ENCODE data around the gene CDK9. TPM values are rescaled to one million over a fixed set of nuclear protein-coding genes. Genes with fewer than 3 reads are reported as not detected.

The CDK9 gene
- total and polyA plus RNA-seq, 11 donors: 26.2 to 60.3 (median 40.2) TPM

DNA sequence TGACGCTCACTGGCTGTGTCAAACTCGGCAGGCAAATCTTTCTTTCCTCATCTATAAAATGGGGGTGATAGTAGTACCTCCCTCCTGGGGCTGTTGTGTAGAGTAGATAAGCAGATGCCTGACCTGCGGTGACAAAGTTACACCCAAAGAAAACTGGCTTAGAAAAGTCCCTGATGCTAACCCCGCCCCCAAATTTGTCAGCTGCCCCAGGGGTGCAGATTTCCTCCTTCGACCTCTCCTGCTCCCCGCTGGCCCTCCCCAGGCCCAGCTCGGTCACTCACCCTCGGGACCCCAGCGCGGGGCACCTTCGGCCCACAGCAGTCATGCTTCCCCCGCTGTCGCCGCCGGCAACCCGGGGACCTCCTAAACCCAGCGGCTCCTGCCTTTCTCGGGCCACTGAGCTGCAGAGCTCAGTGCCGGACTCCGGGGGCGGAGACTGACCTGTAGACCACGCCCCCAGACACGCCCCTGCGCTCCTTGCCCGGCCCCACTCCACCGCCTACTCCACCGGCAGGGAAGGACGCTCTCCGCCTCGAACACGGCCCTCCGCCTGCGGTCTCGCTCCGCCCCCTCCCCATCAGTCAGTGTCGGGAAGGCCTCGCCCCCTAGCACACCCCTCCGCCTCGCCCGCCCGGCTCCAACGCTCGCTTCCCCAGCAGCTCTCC is 14.8 kb upstream of the CDK9 start:
- DNase-seq (peak; percentile 98 to 100 (median 99)), ATAC-seq (peak; percentile 94 to 98 (median 96))
- Histone ChIP-seq H3K4me1 (peaks cover 0 to 74% (median 26%) of the 10 kb centered on the region in 12 donors), H3K9me3 (no peaks in the 10 kb centered on the region), H3K27me3 (no peaks in the 10 kb centered on the region), H3K27ac (peak overlapping the region; percentile 70 to 96 (median 84)), H3K4me3 (peak overlapping the region; percentile 33 to 89 (median 66)), H3K36me3 (peaks cover 0 to 24% (median 8%) of the 10 kb centered on the region in 9 donors)
- TF ChIP-seq, protein P1, sequence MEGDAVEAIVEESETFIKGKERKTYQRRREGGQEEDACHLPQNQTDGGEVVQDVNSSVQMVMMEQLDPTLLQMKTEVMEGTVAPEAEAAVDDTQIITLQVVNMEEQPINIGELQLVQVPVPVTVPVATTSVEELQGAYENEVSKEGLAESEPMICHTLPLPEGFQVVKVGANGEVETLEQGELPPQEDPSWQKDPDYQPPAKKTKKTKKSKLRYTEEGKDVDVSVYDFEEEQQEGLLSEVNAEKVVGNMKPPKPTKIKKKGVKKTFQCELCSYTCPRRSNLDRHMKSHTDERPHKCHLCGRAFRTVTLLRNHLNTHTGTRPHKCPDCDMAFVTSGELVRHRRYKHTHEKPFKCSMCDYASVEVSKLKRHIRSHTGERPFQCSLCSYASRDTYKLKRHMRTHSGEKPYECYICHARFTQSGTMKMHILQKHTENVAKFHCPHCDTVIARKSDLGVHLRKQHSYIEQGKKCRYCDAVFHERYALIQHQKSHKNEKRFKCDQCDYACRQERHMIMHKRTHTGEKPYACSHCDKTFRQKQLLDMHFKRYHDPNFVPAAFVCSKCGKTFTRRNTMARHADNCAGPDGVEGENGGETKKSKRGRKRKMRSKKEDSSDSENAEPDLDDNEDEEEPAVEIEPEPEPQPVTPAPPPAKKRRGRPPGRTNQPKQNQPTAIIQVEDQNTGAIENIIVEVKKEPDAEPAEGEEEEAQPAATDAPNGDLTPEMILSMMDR (IDR thresholded peaks at IDR 0.05): peak in 1 of 12 donors; percentile 4
- TF ChIP-seq POLR2A (IDR thresholded peaks at IDR 0.05): peak in 1 of 2 donors; percentile 91
- 1 to 3% (median 3%) methylated on average over 35 to 43 of the region's 43 CpGs for whole genome bisulfite sequencing, 4 donors
- intact Hi-C loops (cut with DNase I): no loop called here

DNA sequence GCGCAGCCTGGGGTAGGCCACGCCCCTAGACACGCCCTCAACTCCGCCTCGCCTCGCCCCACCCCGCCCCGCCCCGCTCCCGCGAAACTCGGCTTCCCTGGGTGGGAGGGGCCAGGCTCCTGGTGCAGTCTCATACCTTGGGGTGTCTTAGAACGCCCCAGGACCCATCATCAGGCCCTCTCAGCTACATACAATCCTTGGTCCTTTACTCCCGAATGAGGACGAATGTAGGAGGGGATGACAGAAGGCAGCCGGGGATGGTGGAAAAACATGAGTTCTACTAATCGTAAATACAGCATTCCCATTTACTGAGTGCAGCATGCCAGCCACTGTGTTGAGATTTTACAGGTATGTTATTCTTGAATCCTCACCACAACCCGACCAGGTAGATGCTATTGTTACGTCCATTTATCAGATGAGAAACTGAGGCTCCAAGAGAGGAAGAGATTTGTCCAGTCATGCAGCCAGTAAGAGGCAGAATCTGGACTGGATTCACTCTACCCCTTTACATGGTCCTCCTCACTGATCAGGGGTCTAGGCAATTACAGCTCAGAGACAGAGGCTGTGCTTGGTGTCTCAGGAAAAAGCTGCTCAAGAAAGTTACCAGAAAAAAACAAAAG is 14.2 kb upstream of the CDK9 start:
- peaks cover 0 to 74% (median 21%) of the 10 kb centered on the region in 12 donors for H3K4me1 ChIP-seq
- no peaks in the 10 kb centered on the region for H3K9me3 ChIP-seq
- intact Hi-C loops (cut with DNase I): no loop called here
- no peak for DNase-seq
- no peak for ATAC-seq
- H3K4me3 ChIP-seq: peak overlapping the region in 10 of 12 donors; percentile 53 to 89 (median 72)
- TF ChIP-seq, protein P1 (IDR thresholded peaks at IDR 0.05): peak in 1 of 12 donors; percentile 3
- no peak for TF ChIP-seq POLR2A (IDR thresholded peaks at IDR 0.05)
- no peaks in the 10 kb centered on the region for H3K27me3 ChIP-seq
- peak overlapping the region in 8 of 12 donors; percentile 11 to 81 (median 46) for H3K27ac ChIP-seq
- H3K36me3 ChIP-seq: peaks cover 0 to 17% (median 2%) of the 10 kb centered on the region in 9 donors
- WGBS, 4 donors: 6 to 8% (median 6%) methylated on average over 18 to 19 of the region's 19 CpGs

- Histone ChIP-seq H3K27ac (no peak overlapping the region), H3K27me3 (no peaks in the 10 kb centered on the region), H3K36me3 (peaks cover 0 to 14% (median 0%) of the 10 kb centered on the region in 9 donors), H3K9me3 (no peaks in the 10 kb centered on the region), H3K4me3 (no peak overlapping the region), H3K4me1 (peaks cover 0 to 71% (median 15%) of the 10 kb centered on the region in 12 donors)
- ATAC-seq (no peak), DNase-seq (no peak)
- intact Hi-C loops (cut with DNase I): no loop called here
- 93 to 97% (median 95%) methylated on average over 5 of the region's 5 CpGs for WGBS, 4 donors
- TF ChIP-seq POLR2A (IDR thresholded peaks at IDR 0.05): no peak
- TF ChIP-seq, protein P1 (IDR thresholded peaks at IDR 0.05): no peak
Observed at GRCh38 chr9:127772603-127773002, 13.2 kb upstream of the CDK9 start.

- ATAC-seq: no peak
- no peak for TF ChIP-seq POLR2A (IDR thresholded peaks at IDR 0.05)
- TF ChIP-seq, protein P1 (IDR thresholded peaks at IDR 0.05): no peak
- peaks cover 0 to 14% (median 0%) of the 10 kb centered on the region in 9 donors for H3K36me3 ChIP-seq
- peaks cover 0 to 70% (median 13%) of the 10 kb centered on the region in 12 donors for H3K4me1 ChIP-seq
- H3K4me3 ChIP-seq: no peak overlapping the region
- 88 to 92% (median 90%) methylated on average over 3 of the region's 3 CpGs for WGBS, 4 donors
- no peak for DNase-seq
- H3K27ac ChIP-seq: no peak overlapping the region
- no peaks in the 10 kb centered on the region for H3K9me3 ChIP-seq
- intact Hi-C loops (cut with DNase I): no loop called here
- H3K27me3 ChIP-seq: no peaks in the 10 kb centered on the region
Observed at GRCh38 chr9:127773272-127773671, 12.6 kb upstream of the CDK9 start.

Data from heart left ventricle (tissue), 16 donors.